Choroid plexus epithelial cell (primary cell): ENCODE measurements around the gene SFTA2.
A peak's percentile ranks its signal among the peaks of the same experiment; 100 is the strongest.
"Not testable (repeated sequence)": the region's sequence is repeated elsewhere in the genome, so short reads cannot be mapped to it uniquely, and the experiment has no call there.

Experiments
- DNase-seq: peaks from one replicate; pipeline ENCODE4 v3.0.0-alpha.2; 2010; ENCODE audit warnings: low read depth
- H3K4me3 ChIP-seq: 2 replicates; pipeline ENCODE4 v1.5.1; 2011; ENCODE audit warnings: low read depth, mild to moderate bottlenecking, control low read depth, low read length, moderate library complexity
- TF ChIP-seq, protein P1 (sequence below): conservative IDR thresholded peaks from 2 replicates; pipeline ENCODE4 v1.5.1; 2011; ENCODE audit warnings: low read depth, mild to moderate bottlenecking, control low read depth, inconsistent platforms, low read length, moderate library complexity

The SFTA2 gene

GRCh38 chr6:30914076-30914853 is 17.7 kb downstream of the SFTA2 start, which contains the start of gene VARS2:
Gene VARS2 (plus strand): TSS chr6:30914238. CDS start chr6:30914837, 599 bp downstream.
- peak within 1 kb of the TSS; percentile 63 for H3K4me3 ChIP-seq
- peak; percentile 90 for DNase-seq
- TF ChIP-seq, protein P1, sequence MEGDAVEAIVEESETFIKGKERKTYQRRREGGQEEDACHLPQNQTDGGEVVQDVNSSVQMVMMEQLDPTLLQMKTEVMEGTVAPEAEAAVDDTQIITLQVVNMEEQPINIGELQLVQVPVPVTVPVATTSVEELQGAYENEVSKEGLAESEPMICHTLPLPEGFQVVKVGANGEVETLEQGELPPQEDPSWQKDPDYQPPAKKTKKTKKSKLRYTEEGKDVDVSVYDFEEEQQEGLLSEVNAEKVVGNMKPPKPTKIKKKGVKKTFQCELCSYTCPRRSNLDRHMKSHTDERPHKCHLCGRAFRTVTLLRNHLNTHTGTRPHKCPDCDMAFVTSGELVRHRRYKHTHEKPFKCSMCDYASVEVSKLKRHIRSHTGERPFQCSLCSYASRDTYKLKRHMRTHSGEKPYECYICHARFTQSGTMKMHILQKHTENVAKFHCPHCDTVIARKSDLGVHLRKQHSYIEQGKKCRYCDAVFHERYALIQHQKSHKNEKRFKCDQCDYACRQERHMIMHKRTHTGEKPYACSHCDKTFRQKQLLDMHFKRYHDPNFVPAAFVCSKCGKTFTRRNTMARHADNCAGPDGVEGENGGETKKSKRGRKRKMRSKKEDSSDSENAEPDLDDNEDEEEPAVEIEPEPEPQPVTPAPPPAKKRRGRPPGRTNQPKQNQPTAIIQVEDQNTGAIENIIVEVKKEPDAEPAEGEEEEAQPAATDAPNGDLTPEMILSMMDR, result peak; percentile 50

GRCh38 chr6:30913721-30914075 is 18.3 kb downstream of the SFTA2 start:
- DNase-seq, result no peak
- H3K4me3 ChIP-seq, result peak overlapping the region; percentile 63
- TF ChIP-seq, protein P1, result no peak

DNA sequence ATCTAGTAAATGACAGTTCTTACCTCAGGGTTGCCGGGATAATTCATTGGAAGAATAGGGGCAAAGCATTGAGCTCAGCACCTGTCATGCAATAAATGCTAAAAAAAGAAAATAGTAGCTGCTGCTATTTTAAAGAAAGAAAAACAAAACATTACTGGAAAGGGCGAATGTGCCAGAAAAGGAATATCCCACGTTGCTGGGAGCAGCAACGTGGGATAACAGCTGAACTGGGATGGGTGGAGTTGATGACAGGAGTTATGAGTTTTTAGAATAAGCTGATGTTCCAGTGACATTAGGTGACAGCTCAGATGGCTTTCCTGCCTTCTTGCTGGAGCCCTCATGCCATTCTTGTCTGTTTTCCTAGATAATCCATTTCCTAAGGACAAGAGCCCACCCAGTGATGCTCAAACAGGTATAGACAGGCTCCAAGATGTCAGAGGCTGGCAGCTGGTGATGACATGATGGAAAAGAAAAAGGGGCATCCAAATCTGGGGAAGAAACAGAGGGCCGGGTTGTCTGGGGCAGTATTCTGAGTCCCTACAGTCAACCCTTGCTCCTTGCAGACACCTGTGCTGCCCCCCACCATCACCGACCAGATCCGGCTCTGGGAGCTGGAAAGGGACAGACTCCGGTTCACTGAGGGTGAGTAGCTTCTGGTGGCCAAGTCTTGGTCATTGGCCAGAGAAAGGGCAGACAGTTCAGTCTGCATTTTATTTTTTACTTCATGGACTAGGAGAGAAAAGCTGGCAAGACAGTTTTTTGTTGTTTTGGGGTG is 19.0 kb downstream of the SFTA2 start:
- DNase-seq, result no peak
- TF ChIP-seq, protein P1, result no peak
- no peak overlapping the region for H3K4me3 ChIP-seq

GRCh38 chr6:30910473-30910872 is 21.5 kb downstream of the SFTA2 start:
- not testable (repeated sequence) for H3K4me3 ChIP-seq, DNase-seq

DNA sequence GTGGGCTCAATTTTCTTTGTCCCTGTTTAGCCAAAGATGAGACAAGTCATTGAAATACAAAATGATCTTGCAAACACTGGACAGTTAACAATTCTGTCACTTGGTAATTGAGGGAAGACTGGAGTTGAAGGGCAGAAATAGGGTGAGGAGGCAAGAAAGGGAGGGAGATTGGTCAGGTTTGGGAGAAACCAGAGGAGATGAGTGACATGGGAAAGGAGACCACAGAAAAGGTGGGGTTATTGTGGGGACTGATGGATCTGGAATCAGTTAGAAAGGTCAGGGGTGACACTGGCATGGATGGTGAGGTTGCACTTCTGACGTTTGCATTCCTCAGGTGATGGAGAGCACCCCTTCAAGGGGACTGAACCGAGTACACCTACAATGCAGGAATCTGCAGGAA is 23.3 kb downstream of the SFTA2 start:
- TF ChIP-seq, protein P1, result no peak
- peak overlapping the region; percentile 85 for H3K4me3 ChIP-seq
- no peak for DNase-seq

- H3K4me3 ChIP-seq, result peak within 1 kb of the TSS; percentile 85
- TF ChIP-seq, protein P1, result no peak
- DNase-seq, result peak; percentile 99
Observed at GRCh38 chr6:30907758-30908591, 24.0 kb downstream of the SFTA2 start, which contains the start of gene GTF2H4. Gene GTF2H4 (plus strand): TSS chr6:30908207.

DNA sequence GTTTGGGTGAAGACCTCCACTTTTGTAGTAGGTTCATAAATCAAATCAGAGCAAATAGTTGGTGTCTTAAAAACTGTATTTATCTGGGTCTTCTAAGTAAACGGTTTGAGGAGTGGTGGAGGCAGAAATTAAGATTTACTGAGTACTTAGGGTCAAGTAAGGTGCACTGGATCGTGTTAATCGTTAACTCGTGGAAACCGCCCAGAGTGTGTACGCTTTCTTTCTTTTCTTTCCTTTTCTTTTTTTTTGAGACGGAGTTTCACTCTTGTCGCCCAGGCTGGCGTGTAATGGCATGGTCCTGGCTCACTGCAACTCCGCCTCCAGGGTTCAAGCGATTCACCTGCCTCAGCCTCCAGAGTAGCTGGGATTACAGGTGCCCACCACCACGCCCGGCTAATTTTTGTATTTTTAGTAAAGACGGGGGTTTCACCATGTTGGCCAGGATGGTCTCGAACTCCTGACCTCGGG is 24.6 kb downstream of the SFTA2 start:
- H3K4me3 ChIP-seq, result peak overlapping the region; percentile 59
- not testable (repeated sequence) for DNase-seq
